ENCODE data around the gene RIMBP2.

GRCh38 chr12:130695061-130695460 is 21.0 kb downstream of the RIMBP2 start:
- TF ChIP-seq CTCF (IDR thresholded peaks at IDR 0.05; ENCODE audit: poor library complexity, severe bottlenecking) (no peak), EP300 (conservative IDR thresholded peaks at IDR 0.05; ENCODE audit: poor library complexity, severe bottlenecking) (no peak), POLR2AphosphoS5 (IDR thresholded peaks at IDR 0.05) (no peak), TAF1 (IDR thresholded peaks at IDR 0.05; ENCODE audit: low read depth) (no peak), SMC3 (conservative IDR thresholded peaks at IDR 0.05; ENCODE audit: poor library complexity) (no peak), EZH2 (IDR thresholded peaks at IDR 0.05; ENCODE audit: borderline replicate concordance, insufficient read depth, low read length, poor library complexity, severe bottlenecking) (no peak), RAD21 (conservative IDR thresholded peaks at IDR 0.05) (no peak), REST (IDR thresholded peaks at IDR 0.05; ENCODE audit: borderline replicate concordance) (no peak), MXI1 (conservative IDR thresholded peaks at IDR 0.05; ENCODE audit: poor library complexity, severe bottlenecking) (no peak)

All from neural cell (in vitro differentiated cells).